HepG2 (cell line): Measurements from ENCODE around the gene GNG4. TPM values are rescaled to one million over a fixed set of nuclear protein-coding genes. Genes with fewer than 3 reads are reported as not detected.

Source experiments
- ATF7 ChIP-seq, 2 experiments: fragments of 450-650 bp in 1 of 2; sonication (generic) in 1 of 2; formaldehyde crosslinking in 1 of 2; IDR thresholded peaks; 2 replicates each; pipeline versions ENCODE4 v1.4.0 to v1.6.1; 2016 to 2020; ENCODE audit warnings: antibody characterized with exemption in 1 of 2, mild to moderate bottlenecking in 1 of 2, missing genetic modification reagents in 1 of 2
- BRD4 ChIP-seq: sonication (generic); formaldehyde crosslinking; IDR thresholded peaks from 2 replicates; pipeline ENCODE4 v1.4.0; 2020; ENCODE audit warnings: missing genetic modification reagents
- CCDC6 ChIP-seq: sonication (generic); formaldehyde crosslinking; IDR thresholded peaks from 2 replicates; pipeline ENCODE4 v1.8.1; 2022; ENCODE audit warnings: mild to moderate bottlenecking, missing genetic modification reagents, moderate library complexity
- DPF2 ChIP-seq: sonication (generic); formaldehyde crosslinking; IDR thresholded peaks from 2 replicates; pipeline ENCODE4 v1.4.0; 2020; ENCODE audit warnings: mild to moderate bottlenecking, low read depth, missing genetic modification reagents, borderline replicate concordance
- ELF4 ChIP-seq: sonication (generic); formaldehyde crosslinking; IDR thresholded peaks from 2 replicates; pipeline ENCODE4 v1.5.0; 2020; ENCODE audit warnings: missing genetic modification reagents, mild to moderate bottlenecking, moderate library complexity, borderline replicate concordance
- FOXK2 ChIP-seq: fragments of 450-650 bp; IDR thresholded peaks from 2 replicates; pipeline ENCODE4 v1.6.1; 2016
- FOXO1 ChIP-seq: sonication (generic); formaldehyde crosslinking; IDR thresholded peaks from 2 replicates; pipeline ENCODE4 v1.4.0; 2020; ENCODE audit warnings: missing genetic modification reagents
- MAFF ChIP-seq: IDR thresholded peaks from 2 replicates; pipeline ENCODE4 v1.6.1; 2011; ENCODE audit warnings: low read depth, low read length, improper control_type of control experiment
- PHF21A ChIP-seq: sonication (generic); formaldehyde crosslinking; IDR thresholded peaks from 2 replicates; pipeline ENCODE4 v1.5.0; 2020; ENCODE audit warnings: mild to moderate bottlenecking, missing genetic modification reagents
- REPIN1 ChIP-seq: sonication (generic); formaldehyde crosslinking; IDR thresholded peaks from 2 replicates; pipeline ENCODE4 v1.8.0; 2022; ENCODE audit warnings: missing genetic modification reagents, low read depth, mild to moderate bottlenecking, borderline replicate concordance
- SALL2 ChIP-seq: sonication (generic); formaldehyde crosslinking; IDR thresholded peaks from 2 replicates; pipeline ENCODE4 v1.8.1; 2023; ENCODE audit warnings: mild to moderate bottlenecking, missing genetic modification reagents, inconsistent platforms
- ZFP41 ChIP-seq: sonication (generic); formaldehyde crosslinking; IDR thresholded peaks from 2 replicates; pipeline ENCODE4 v1.4.0; 2020; ENCODE audit warnings: mild to moderate bottlenecking, missing genetic modification reagents, borderline replicate concordance
- ZMYM2 ChIP-seq: sonication (generic); formaldehyde crosslinking; IDR thresholded peaks from 2 replicates; pipeline ENCODE4 v1.8.0; 2022; ENCODE audit warnings: mild to moderate bottlenecking, missing genetic modification reagents
- ZNF713 ChIP-seq: sonication (generic); formaldehyde crosslinking; IDR thresholded peaks from 2 replicates; pipeline ENCODE4 v1.4.0; 2020; ENCODE audit warnings: mild to moderate bottlenecking, missing genetic modification reagents
- polyA plus RNA-seq, 8 experiments: library from polyadenylated mRNA; depleted of rRNA in 3 of 8; stranded (reverse) in 7 of 8; unstranded in 1 of 8; fragments of >200 nt; fragmentation: Illumina TruSeq in 4 of 8; extraction: Trizol in 4 of 8; gene quantifications; 2 replicates each; pipeline versions ENCODE4 v1.2.1 to v1.2.3, GENCODE V29; 2011 to 2016; ENCODE audit warnings: low read depth in 4 of 8, missing spikeins in 1 of 8, mixed read lengths in 1 of 8; ENCODE audit not compliant: insufficient read depth in 1 of 8
- total RNA-seq, 5 experiments: library from RNA; depleted of rRNA; stranded (reverse); fragments of >200 nt; fragmentation: Illumina TruSeq; extraction: Trizol; gene quantifications; 2 replicates each; pipeline ENCODE4 v1.2.3, GENCODE V29; 2016; ENCODE audit warnings: low read depth in 1 of 5
- TF ChIP-seq, protein P1 (sequence below): sonication (generic); formaldehyde crosslinking; IDR thresholded peaks from 2 replicates; pipeline ENCODE4 v1.5.1; 2020; ENCODE audit warnings: mild to moderate bottlenecking, missing genetic modification reagents, moderate library complexity
- TF ChIP-seq, protein P2 (sequence below): sonication (generic); formaldehyde crosslinking; IDR thresholded peaks from 2 replicates; pipeline ENCODE4 v1.4.0; 2020; ENCODE audit warnings: missing genetic modification reagents
- TF ChIP-seq, protein P3 (sequence below): sonication (generic); formaldehyde crosslinking; conservative IDR thresholded peaks from 2 replicates; pipeline ENCODE4 v1.4.0; 2020; ENCODE audit warnings: mild to moderate bottlenecking, missing genetic modification reagents, moderate library complexity
- TF ChIP-seq, protein P4 (sequence below): fragments of 450-650 bp; IDR thresholded peaks from 2 replicates; pipeline ENCODE4 v1.6.1; 2016

The GNG4 gene
- total and polyA plus RNA-seq, 2 of the 13 experiments (the other 11 are each of a cell fraction or from before 2014, with no cell fraction given) = 27.1 to 69.5 TPM

DNA sequence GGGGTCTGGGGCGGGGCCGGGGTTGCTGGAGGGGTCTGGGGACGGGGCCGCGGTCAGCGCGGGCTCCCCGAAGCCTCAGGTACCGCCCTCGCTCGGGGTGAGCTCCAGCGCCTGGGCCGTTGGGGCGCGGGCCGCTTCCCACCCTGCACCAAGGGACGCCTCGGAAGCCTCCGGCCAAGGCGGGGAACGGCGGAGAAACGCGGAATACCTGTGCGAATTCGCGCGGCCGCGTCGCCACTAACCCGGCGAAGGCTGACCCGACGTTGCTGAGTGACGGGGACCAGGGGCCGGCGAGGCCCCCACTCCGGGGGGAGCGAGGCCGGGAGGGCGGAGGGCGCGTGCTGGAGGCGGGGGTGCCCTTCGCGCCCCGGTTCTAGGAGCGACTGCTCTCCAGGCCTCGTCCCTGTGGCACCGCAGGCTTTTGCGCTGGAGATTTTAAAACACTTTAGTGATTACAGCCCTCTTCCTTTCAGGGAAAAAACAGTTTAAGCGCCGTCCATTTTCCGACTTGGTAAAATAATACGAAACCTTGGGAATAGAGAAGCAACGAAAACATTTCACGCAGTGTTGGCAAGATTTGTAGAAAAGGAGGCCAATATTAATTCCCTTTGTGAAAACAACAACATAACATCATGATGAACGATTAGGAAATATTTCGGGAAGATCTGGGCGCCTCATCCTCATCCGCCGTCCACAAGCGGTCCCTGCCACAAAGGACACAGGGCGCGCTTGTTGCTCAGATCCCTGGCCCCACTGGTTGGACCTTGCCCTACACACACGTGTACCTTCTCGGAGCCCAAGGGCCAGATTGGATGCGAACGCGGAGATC lies 971 bp upstream of the GNG4 start (continued):
- TF ChIP-seq, protein P1, sequence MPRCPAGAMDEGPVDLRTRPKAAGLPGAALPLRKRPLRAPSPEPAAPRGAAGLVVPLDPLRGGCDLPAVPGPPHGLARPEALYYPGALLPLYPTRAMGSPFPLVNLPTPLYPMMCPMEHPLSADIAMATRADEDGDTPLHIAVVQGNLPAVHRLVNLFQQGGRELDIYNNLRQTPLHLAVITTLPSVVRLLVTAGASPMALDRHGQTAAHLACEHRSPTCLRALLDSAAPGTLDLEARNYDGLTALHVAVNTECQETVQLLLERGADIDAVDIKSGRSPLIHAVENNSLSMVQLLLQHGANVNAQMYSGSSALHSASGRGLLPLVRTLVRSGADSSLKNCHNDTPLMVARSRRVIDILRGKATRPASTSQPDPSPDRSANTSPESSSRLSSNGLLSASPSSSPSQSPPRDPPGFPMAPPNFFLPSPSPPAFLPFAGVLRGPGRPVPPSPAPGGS (CRISPR knock-in tag) = peak; percentile 58
- TF ChIP-seq, protein P2, sequence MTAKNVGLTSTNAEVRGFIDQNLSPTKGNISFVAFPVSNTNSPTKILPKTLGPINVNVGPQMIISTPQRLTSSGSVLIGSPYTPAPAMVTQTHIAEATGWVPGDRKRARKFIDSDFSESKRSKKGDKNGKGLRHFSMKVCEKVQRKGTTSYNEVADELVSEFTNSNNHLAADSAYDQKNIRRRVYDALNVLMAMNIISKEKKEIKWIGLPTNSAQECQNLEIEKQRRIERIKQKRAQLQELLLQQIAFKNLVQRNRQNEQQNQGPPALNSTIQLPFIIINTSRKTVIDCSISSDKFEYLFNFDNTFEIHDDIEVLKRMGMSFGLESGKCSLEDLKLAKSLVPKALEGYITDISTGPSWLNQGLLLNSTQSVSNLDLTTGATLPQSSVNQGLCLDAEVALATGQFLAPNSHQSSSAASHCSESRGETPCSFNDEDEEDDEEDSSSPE (CRISPR knock-in tag) = peak; percentile 80
- TF ChIP-seq BRD4 (CRISPR knock-in tag) (no peak), ZFP41 (CRISPR knock-in tag) (0 out of 2 replicates have a peak, but pooled peaks have one; percentile 29), PHF21A (CRISPR knock-in tag) (peak; percentile 81), SALL2 (CRISPR knock-in tag) (0 out of 2 replicates have a peak, but pooled peaks have one; percentile 27), ZMYM2 (CRISPR knock-in tag) (peak; percentile 93), REPIN1 (CRISPR knock-in tag) (peak; percentile 81), ELF4 (CRISPR knock-in tag) (peak; percentile 69; the same call in 1 of the 2 replicates), FOXO1 (CRISPR knock-in tag) (peak; percentile 99), FOXK2 (peak; percentile 95), ATF7 (IDR thresholded peaks at IDR 0.05) (no peak), ATF7 (CRISPR knock-in tag; IDR thresholded peaks at IDR 0.05) (no peak), DPF2 (CRISPR knock-in tag) (peak; percentile 47; the same call in 1 of the 2 replicates), CCDC6 (CRISPR knock-in tag) (no peak; the same call in 1 of the 2 replicates), ZNF713 (CRISPR knock-in tag) (no peak), MAFF (no peak)
- TF ChIP-seq, protein P3, sequence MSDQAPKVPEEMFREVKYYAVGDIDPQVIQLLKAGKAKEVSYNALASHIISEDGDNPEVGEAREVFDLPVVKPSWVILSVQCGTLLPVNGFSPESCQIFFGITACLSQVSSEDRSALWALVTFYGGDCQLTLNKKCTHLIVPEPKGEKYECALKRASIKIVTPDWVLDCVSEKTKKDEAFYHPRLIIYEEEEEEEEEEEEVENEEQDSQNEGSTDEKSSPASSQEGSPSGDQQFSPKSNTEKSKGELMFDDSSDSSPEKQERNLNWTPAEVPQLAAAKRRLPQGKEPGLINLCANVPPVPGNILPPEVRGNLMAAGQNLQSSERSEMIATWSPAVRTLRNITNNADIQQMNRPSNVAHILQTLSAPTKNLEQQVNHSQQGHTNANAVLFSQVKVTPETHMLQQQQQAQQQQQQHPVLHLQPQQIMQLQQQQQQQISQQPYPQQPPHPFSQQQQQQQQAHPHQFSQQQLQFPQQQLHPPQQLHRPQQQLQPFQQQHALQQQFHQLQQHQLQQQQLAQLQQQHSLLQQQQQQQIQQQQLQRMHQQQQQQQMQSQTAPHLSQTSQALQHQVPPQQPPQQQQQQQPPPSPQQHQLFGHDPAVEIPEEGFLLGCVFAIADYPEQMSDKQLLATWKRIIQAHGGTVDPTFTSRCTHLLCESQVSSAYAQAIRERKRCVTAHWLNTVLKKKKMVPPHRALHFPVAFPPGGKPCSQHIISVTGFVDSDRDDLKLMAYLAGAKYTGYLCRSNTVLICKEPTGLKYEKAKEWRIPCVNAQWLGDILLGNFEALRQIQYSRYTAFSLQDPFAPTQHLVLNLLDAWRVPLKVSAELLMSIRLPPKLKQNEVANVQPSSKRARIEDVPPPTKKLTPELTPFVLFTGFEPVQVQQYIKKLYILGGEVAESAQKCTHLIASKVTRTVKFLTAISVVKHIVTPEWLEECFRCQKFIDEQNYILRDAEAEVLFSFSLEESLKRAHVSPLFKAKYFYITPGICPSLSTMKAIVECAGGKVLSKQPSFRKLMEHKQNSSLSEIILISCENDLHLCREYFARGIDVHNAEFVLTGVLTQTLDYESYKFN (CRISPR knock-in tag) = peak; percentile 93
- TF ChIP-seq, protein P4, sequence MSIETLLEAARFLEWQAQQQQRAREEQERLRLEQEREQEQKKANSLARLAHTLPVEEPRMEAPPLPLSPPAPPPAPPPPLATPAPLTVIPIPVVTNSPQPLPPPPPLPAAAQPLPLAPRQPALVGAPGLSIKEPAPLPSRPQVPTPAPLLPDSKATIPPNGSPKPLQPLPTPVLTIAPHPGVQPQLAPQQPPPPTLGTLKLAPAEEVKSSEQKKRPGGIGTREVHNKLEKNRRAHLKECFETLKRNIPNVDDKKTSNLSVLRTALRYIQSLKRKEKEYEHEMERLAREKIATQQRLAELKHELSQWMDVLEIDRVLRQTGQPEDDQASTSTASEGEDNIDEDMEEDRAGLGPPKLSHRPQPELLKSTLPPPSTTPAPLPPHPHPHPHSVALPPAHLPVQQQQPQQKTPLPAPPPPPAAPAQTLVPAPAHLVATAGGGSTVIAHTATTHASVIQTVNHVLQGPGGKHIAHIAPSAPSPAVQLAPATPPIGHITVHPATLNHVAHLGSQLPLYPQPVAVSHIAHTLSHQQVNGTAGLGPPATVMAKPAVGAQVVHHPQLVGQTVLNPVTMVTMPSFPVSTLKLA = peak; percentile 91
